Progenitor cell of endocrine pancreas (in vitro differentiated cells): ENCODE measurements around the gene TRPM2. TPM values are rescaled to one million over a fixed set of nuclear protein-coding genes. Genes with fewer than 3 reads are reported as not detected.

ENCODE experiments used
- DNase-seq: peaks from one replicate; pipeline ENCODE4 v3.0.0; 2021; ENCODE audit warnings: low spot score; ENCODE audit not compliant: unreplicated experiment
- H3K27ac Mint-ChIP-seq: 2 replicates; pipeline ENCODE4 v1.8.0; 2021; ENCODE audit warnings: mild to moderate bottlenecking, moderate library complexity, mixed read lengths
- H3K27me3 Mint-ChIP-seq: 2 replicates; pipeline ENCODE4 v1.8.0; 2021; ENCODE audit warnings: mixed read lengths
- H3K36me3 Mint-ChIP-seq: 2 replicates; pipeline ENCODE4 v1.8.0; 2022; ENCODE audit warnings: mixed read lengths; ENCODE audit not compliant: insufficient read depth
- H3K4me1 Mint-ChIP-seq: 2 replicates; pipeline ENCODE4 v1.8.0; 2021; ENCODE audit warnings: low read depth, mixed read lengths
- H3K4me3 Mint-ChIP-seq: 2 replicates; pipeline ENCODE4 v1.8.0; 2021; ENCODE audit warnings: low read depth, mild to moderate bottlenecking, moderate library complexity, mixed read lengths
- H3K9me3 Mint-ChIP-seq: 2 replicates; pipeline ENCODE4 v1.8.0; 2021; ENCODE audit warnings: low read depth, mixed read lengths
- total RNA-seq: library from RNA; stranded (reverse); gene quantifications from 2 replicates; pipeline ENCODE4 v1.2.1, GENCODE V29; 2021
- TF ChIP-seq, protein P1 (sequence below): fragments of 200-600 bp; sonication (generic); IDR thresholded peaks from one replicate; pipeline ENCODE4 v1.5.0; 2021; ENCODE audit warnings: antibody characterized with exemption, mild to moderate bottlenecking; ENCODE audit not compliant: unreplicated experiment

Gene TRPM2
- total RNA-seq, 1 donor from 2014 or later: 0.17 TPM

- H3K4me3 Mint-ChIP-seq: no peak overlapping the region
- no peaks in the 10 kb centered on the region for H3K36me3 Mint-ChIP-seq
- H3K9me3 Mint-ChIP-seq: no peaks in the 10 kb centered on the region
- DNase-seq: no peak
- no peaks in the 10 kb centered on the region for H3K4me1 Mint-ChIP-seq
- H3K27ac Mint-ChIP-seq: no peak overlapping the region
- TF ChIP-seq, protein P1, sequence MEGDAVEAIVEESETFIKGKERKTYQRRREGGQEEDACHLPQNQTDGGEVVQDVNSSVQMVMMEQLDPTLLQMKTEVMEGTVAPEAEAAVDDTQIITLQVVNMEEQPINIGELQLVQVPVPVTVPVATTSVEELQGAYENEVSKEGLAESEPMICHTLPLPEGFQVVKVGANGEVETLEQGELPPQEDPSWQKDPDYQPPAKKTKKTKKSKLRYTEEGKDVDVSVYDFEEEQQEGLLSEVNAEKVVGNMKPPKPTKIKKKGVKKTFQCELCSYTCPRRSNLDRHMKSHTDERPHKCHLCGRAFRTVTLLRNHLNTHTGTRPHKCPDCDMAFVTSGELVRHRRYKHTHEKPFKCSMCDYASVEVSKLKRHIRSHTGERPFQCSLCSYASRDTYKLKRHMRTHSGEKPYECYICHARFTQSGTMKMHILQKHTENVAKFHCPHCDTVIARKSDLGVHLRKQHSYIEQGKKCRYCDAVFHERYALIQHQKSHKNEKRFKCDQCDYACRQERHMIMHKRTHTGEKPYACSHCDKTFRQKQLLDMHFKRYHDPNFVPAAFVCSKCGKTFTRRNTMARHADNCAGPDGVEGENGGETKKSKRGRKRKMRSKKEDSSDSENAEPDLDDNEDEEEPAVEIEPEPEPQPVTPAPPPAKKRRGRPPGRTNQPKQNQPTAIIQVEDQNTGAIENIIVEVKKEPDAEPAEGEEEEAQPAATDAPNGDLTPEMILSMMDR: no peak
- H3K27me3 Mint-ChIP-seq: peaks cover 22% of the 10 kb centered on the region
Measured at GRCh38 chr21:44371596-44371995, 18.2 kb downstream of the TRPM2 start.

GRCh38 chr21:44372616-44373015, 19.2 kb downstream of the TRPM2 start:
- Mint-ChIP-seq H3K4me3 (no peak overlapping the region), H3K27me3 (peaks cover 26% of the 10 kb centered on the region), H3K4me1 (no peaks in the 10 kb centered on the region), H3K36me3 (no peaks in the 10 kb centered on the region), H3K9me3 (no peaks in the 10 kb centered on the region), H3K27ac (no peak overlapping the region)
- TF ChIP-seq, protein P1: no peak
- no peak for DNase-seq

DNA sequence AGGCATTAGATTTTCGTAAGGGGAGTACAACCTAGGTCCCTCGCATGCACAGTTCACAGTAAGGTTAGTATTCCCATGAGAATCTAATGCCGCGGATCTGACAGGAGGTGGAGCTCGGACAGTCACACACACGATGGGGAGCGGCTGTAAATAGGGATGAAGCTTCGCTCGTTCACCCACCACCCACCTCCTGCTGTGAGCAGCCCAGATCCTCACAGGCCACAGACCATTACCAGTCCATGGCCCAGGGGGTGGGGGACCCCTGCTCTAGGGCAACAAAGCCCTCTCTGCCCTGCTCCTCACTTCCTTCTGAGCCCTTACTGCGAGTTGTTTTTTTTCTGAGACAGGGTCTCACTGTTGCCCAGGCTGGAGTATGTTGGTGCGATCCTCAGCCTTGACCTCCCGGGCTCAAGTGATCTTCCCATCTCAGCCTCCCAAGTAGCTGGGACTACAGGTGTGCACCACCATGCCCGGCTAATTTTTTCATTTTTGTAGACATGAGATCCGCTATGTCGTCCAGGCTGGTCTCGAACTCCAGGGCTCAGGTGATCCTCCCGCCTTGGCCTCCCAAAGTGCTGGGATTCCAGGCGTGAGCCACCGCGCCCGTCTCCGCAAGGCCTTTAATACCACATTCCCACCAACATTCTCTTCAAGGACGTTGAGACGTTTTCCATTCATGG, 21.3 kb downstream of the TRPM2 start:
- TF ChIP-seq, protein P1: no peak
- no peaks in the 10 kb centered on the region for H3K36me3 Mint-ChIP-seq
- no peak overlapping the region for H3K4me3 Mint-ChIP-seq
- no peak for DNase-seq
- no peak overlapping the region for H3K27ac Mint-ChIP-seq
- H3K27me3 Mint-ChIP-seq: peaks cover 27% of the 10 kb centered on the region
- no peaks in the 10 kb centered on the region for H3K4me1 Mint-ChIP-seq
- H3K9me3 Mint-ChIP-seq: no peaks in the 10 kb centered on the region

GRCh38 chr21:44375281-44375651, 21.8 kb downstream of the TRPM2 start:
- peaks cover 32% of the 10 kb centered on the region for H3K27me3 Mint-ChIP-seq
- DNase-seq: no peak
- H3K27ac Mint-ChIP-seq: no peak overlapping the region

GRCh38 chr21:44375761-44376241, 22.4 kb downstream of the TRPM2 start:
- H3K27me3 Mint-ChIP-seq: peaks cover 32% of the 10 kb centered on the region
- no peaks in the 10 kb centered on the region for H3K9me3 Mint-ChIP-seq
- no peak for DNase-seq
- H3K27ac Mint-ChIP-seq: no peak overlapping the region
- TF ChIP-seq, protein P1: no peak
- H3K4me1 Mint-ChIP-seq: no peaks in the 10 kb centered on the region
- no peaks in the 10 kb centered on the region for H3K36me3 Mint-ChIP-seq
- H3K4me3 Mint-ChIP-seq: no peak overlapping the region

More at GRCh38 chr21:44375281-44375651, 21.8 kb downstream of the TRPM2 start:
- no peaks in the 10 kb centered on the region for H3K9me3 Mint-ChIP-seq
- TF ChIP-seq, protein P1: no peak
- no peaks in the 10 kb centered on the region for H3K4me1 Mint-ChIP-seq
- H3K4me3 Mint-ChIP-seq: no peak overlapping the region
- H3K36me3 Mint-ChIP-seq: no peaks in the 10 kb centered on the region
